Testis (tissue), 3 donors: ENCODE data around the gene NME2. TPM values are rescaled to one million over a fixed set of nuclear protein-coding genes. Genes with fewer than 3 reads are reported as not detected.
A peak's percentile ranks its signal among the peaks of the same experiment; 100 is the strongest.
"Not testable (repeated sequence)": the region's sequence is repeated elsewhere in the genome, so short reads cannot be mapped to it uniquely, and the experiment has no call there.

ENCODE experiments used
- DNase-seq: peaks from one replicate; pipeline ENCODE4 v3.0.0-alpha.2; 2019
- H3K27ac ChIP-seq, 2 donors: fragments of 200-600 bp; sonication (generic); one replicate each; pipeline ENCODE4 v1.5.1; 2019
- H3K27me3 ChIP-seq: fragments of 200-600 bp; sonication (generic); one replicate; pipeline ENCODE4 v1.5.1; 2019
- H3K36me3 ChIP-seq: fragments of 200-600 bp; sonication (generic); one replicate; pipeline ENCODE4 v1.5.1; 2017; ENCODE audit warnings: low read depth; ENCODE audit errors: missing control alignments
- H3K4me1 ChIP-seq: fragments of 200-600 bp; sonication (generic); one replicate; pipeline ENCODE4 v1.5.1; 2019
- H3K4me3 ChIP-seq, 2 donors: fragments of 200-600 bp; sonication (generic); one replicate each; pipeline ENCODE4 v1.5.1; 2017 to 2019
- H3K9me3 ChIP-seq: fragments of 200-600 bp; sonication (generic); one replicate; pipeline ENCODE4 v1.5.1; 2017
- POLR2A ChIP-seq: fragments of 450-650 bp; IDR thresholded peaks from one replicate; pipeline ENCODE4 v1.6.1; 2017; ENCODE audit warnings: antibody characterized with exemption, mild to moderate bottlenecking, moderate library complexity
- WGBS, 2 donors: methylation state at CpG; one replicate each; pipeline ENCODE4 v1.1.5; 2018; 5-methylcytosine and 5-hydroxymethylcytosine counted together
- intact Hi-C: fragments of 100-400 bp; cut with DNase I; formaldehyde crosslinking; loops from one replicate; pipeline ENCODE4 v1.15.1; 2023; ENCODE audit warnings: low total_unique reads
- polyA plus RNA-seq: library from polyadenylated mRNA; stranded (reverse); fragments of 350-450 nt; fragmentation: Illumina TruSeq; extraction: RNeasy Lipid Tissue Mini Kit (QIAGEN cat#74804); gene quantifications from one replicate; pipeline ENCODE4 v1.2.3, GENCODE V29; 2014; ENCODE audit warnings: low read depth, low replicate concordance; ENCODE audit not compliant: insufficient read depth
- total RNA-seq, 2 donors: library from RNA; depleted of rRNA; stranded (reverse); fragments of >200 nt; gene quantifications; one replicate each; pipeline ENCODE4 v1.2.3, GENCODE V29; 2016
- TF ChIP-seq, protein P1 (sequence below), 3 experiments: fragments of 450-650 bp in 2 of 3; fragments of 200-600 bp in 1 of 3; sonication (generic) in 1 of 3; IDR thresholded peaks; one replicate each; pipeline ENCODE4 v1.5.1; 2016 to 2019; ENCODE audit warnings: antibody characterized with exemption in 3 of 3, mild to moderate bottlenecking in 2 of 3, moderate library complexity in 1 of 3

The NME2 gene
- total and polyA plus RNA-seq, 3 donors from 2014 or later = 105 to 196 (median 169) TPM

DNA sequence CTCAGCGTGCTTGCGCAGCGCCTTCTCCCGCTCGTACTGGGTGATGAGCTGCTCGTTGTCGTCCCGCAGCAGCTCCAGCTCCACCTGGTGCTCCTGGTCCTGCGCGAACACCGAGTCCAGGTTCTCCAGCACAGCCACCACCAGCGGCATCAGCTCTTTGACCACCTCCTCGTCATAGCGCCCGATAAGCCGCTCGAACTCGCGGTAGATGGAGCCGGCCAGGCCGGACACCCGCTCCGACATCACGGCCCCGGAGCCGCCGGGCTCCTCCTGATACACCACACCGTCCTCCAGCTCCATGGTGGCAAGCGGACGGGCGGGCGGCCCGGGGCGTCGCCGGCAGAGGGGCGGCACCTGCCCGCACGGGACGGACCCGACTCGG lies 45.9 kb upstream of the NME2 start:
- H3K9me3 ChIP-seq = no peaks in the 10 kb centered on the region
- H3K4me3 ChIP-seq = peak overlapping the region; percentile 97 to 99
- TF ChIP-seq, protein P1, sequence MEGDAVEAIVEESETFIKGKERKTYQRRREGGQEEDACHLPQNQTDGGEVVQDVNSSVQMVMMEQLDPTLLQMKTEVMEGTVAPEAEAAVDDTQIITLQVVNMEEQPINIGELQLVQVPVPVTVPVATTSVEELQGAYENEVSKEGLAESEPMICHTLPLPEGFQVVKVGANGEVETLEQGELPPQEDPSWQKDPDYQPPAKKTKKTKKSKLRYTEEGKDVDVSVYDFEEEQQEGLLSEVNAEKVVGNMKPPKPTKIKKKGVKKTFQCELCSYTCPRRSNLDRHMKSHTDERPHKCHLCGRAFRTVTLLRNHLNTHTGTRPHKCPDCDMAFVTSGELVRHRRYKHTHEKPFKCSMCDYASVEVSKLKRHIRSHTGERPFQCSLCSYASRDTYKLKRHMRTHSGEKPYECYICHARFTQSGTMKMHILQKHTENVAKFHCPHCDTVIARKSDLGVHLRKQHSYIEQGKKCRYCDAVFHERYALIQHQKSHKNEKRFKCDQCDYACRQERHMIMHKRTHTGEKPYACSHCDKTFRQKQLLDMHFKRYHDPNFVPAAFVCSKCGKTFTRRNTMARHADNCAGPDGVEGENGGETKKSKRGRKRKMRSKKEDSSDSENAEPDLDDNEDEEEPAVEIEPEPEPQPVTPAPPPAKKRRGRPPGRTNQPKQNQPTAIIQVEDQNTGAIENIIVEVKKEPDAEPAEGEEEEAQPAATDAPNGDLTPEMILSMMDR (IDR thresholded peaks at IDR 0.05) = no peak
- no peak for TF ChIP-seq POLR2A
- H3K27ac ChIP-seq = peak overlapping the region; percentile 99 to 100
- intact Hi-C loops = no loop called here
- H3K4me1 ChIP-seq = peaks cover 17% of the 10 kb centered on the region
- DNase-seq = peak; percentile 53
- 0% methylated on average over 25 of the region's 42 CpGs; no CpG with 5 or more reads in 1 of the 2 donors for WGBS, 2 donors
- H3K27me3 ChIP-seq = no peaks in the 10 kb centered on the region
- no peaks in the 10 kb centered on the region for H3K36me3 ChIP-seq

DNA sequence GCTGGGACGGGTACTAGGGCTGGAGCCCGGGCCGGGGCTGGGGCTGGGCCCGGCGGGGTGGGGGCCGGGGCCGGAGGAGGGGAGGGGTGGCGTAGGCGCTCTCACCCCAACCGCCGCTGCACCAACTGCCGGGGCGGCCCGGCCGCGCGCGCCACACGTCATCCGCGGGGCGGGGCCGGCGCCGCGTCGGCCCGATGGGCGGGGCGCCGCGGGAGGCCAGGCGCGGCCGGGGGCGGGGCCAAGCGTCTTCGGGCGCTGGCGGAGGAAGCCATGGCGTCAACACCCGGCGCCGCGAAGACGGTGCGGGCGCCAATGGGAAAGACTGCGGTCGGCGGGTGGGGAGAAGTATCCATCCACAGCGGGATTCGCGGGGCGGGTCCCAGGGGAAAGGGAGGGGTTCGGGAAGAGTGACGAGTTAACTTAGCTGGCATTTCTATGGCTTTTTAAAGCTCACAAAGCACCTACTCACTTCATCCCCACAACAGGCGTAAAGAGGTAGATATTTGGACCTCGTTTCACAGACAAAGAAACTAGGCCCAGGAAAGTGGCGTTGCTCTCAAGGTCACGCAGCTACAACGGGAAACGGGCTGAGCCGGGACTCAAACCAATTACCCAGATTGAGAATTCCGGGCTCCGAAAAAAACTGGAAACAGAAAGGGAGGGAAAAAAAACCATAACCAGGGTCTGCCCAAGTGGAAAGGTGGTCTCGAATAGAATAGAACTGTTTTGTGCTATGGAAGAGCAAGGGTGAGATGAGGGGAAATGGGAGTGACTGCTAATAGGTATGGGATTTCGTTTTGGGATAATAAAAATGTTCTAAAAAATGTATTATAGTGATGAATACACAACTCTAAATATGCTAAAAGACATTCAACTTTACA lies 45.2 kb upstream of the NME2 start, which contains the start of gene SPAG9:
TSS of gene SPAG9 (minus strand) at position 130 of the 881 bp plus-strand sequence. CDS start 212 bp downstream, outside the sequence.
- Histone ChIP-seq H3K9me3 (no peaks in the 10 kb centered on the region), H3K27me3 (no peaks in the 10 kb centered on the region), H3K4me1 (peaks cover 17% of the 10 kb centered on the region), H3K4me3 (peak within 1 kb of the TSS; percentile 97 to 99), H3K36me3 (no peaks in the 10 kb centered on the region), H3K27ac (peak within 1 kb of the TSS; percentile 99 to 100)
- intact Hi-C loops = no loop called here
- 0 to 2% methylated on average over 14 to 55 of the region's 68 CpGs for WGBS, 2 donors
- TF ChIP-seq POLR2A = peak; percentile 65
- TF ChIP-seq, protein P1 (IDR thresholded peaks at IDR 0.05) = no peak
- DNase-seq = peak; percentile 95

DNA sequence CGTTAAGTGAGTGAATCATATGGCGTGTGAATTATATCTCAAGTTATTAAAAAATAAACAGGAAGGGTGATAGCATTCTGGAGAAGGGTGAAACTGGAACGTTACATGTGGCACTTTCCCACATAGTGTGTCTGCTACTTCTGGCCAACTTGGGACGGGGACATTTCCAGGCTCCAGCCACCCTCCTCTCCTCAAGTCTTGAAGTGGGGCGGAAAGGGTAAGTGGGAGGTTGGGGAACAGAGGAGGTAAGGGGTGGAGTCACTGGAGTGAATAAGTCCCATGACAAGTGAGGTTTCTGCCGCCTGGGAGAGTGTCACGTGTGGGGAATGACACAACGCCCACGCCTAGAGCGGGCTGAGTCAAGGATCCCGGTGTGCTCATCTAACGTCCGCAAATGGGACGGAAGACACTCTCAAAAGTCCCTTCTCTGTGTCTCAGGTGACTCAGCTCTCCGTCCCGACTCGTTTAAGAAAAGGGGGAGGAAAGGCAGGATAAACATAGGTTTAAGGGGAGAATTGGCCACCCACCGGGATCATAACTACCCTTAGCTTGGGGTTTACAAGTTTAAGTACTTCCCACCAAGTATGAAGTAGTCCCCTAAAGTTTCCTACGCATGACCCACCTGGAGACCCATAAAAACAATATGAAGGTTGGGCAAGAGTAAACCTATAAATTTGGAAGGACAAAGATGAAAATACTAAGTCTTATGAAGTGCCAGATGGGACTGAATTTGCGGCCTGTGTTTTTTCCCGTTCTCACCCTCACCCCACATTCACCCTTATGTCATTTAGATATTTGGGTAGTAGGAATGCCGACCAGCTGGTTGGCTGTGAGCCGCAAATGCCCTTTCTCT lies 44.4 kb upstream of the NME2 start:
- peak; percentile 58 for TF ChIP-seq POLR2A
- TF ChIP-seq, protein P1 (IDR thresholded peaks at IDR 0.05) = no peak
- peak; percentile 93 for DNase-seq
- peak overlapping the region; percentile 95 to 100 for H3K27ac ChIP-seq
- H3K9me3 ChIP-seq = no peaks in the 10 kb centered on the region
- H3K4me3 ChIP-seq = peak overlapping the region; percentile 47 to 99
- H3K4me1 ChIP-seq = peaks cover 17% of the 10 kb centered on the region
- WGBS, 2 donors = 23 to 29% methylated on average over 13 to 23 of the region's 23 CpGs
- no peaks in the 10 kb centered on the region for H3K27me3 ChIP-seq
- intact Hi-C loops = no loop called here
- H3K36me3 ChIP-seq = no peaks in the 10 kb centered on the region

DNA sequence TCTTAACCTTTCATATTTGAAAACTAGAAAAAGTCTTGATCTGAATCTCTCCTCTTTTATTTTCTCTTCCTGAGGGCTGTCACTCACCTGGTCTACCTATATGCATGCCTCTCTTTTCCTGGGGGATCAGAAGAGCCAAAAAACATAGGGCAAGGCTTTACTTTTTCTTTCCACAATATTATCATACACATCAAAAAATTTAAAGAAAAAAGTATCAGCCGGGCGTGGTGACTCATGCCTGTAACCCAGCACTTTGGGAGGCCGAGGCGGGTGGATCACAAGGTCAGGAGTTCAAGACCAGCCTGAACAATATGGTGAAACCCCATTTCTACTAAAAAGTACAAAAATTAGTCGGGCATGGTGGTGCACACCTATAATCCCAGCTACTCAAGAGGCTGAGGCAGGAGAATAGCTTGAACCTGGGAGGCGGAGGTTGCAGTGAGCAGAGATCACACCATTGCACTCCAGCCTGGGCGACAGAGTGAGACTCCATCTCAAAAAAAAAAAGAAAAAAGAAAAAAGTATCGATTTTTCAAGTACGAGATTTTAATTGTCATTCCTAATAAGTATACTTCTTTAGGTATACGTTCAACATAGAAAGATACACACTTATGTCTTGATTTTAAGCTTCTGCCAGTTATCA lies 43.6 kb upstream of the NME2 start:
- intact Hi-C loops, H3K9me3 ChIP-seq, DNase-seq, H3K27me3 ChIP-seq, H3K36me3 ChIP-seq: not testable (repeated sequence)
- Histone ChIP-seq H3K4me3 (peak overlapping the region in 1 of 2 donors; percentile 99), H3K27ac (peak overlapping the region; percentile 95 to 100), H3K4me1 (peaks cover 17% of the 10 kb centered on the region)
- 69 to 81% methylated on average over 10 of the region's 10 CpGs for WGBS, 2 donors
